K562 (cell line): Measurements from ENCODE around the gene FBXW7. TPM values are rescaled to one million over a fixed set of nuclear protein-coding genes. Genes with fewer than 3 reads are reported as not detected.
A peak's percentile ranks its signal among the peaks of the same experiment; 100 is the strongest.

Source experiments
- ATF7 ChIP-seq: fragments of 450-650 bp; IDR thresholded peaks from 2 replicates; pipeline ENCODE4 v1.7.1; 2014; ENCODE audit warnings: mild to moderate bottlenecking, moderate library complexity
- BRCA1 ChIP-seq, 2 experiments: fragments of 450-650 bp in 1 of 2; sonication (generic) in 1 of 2; formaldehyde crosslinking in 1 of 2; IDR thresholded peaks; 2 replicates each; pipeline versions ENCODE4 v1.5.0 to v1.6.1; 2017 to 2020; ENCODE audit warnings: mild to moderate bottlenecking in 1 of 2, missing genetic modification reagents in 1 of 2
- CHCHD3 ChIP-seq: fragments of 250-450 bp; sonication (Bioruptor Pico); IDR thresholded peaks from 2 replicates; pipeline ENCODE4 v2.1.2; 2022; ENCODE audit warnings: mild to moderate bottlenecking
- EP400 ChIP-seq: fragments of 450-650 bp; IDR thresholded peaks from 2 replicates; pipeline ENCODE4 v1.6.1; 2017; ENCODE audit warnings: antibody characterized with exemption, mild to moderate bottlenecking, moderate library complexity
- ESRRA ChIP-seq: fragments of 450-650 bp; IDR thresholded peaks from 2 replicates; pipeline ENCODE4 v1.6.1; 2014; ENCODE audit warnings: low read depth, mild to moderate bottlenecking, moderate library complexity, borderline replicate concordance
- ILF3 ChIP-seq: fragments of 450-650 bp; IDR thresholded peaks from 2 replicates; pipeline ENCODE4 v1.6.1; 2018; ENCODE audit warnings: antibody characterized with exemption, mild to moderate bottlenecking, moderate library complexity, borderline replicate concordance
- KLF1 ChIP-seq: fragments of 450-650 bp; IDR thresholded peaks from 2 replicates; pipeline ENCODE4 v1.6.1; 2016; ENCODE audit warnings: missing genetic modification characterization, missing compliant biosample characterization
- KLF10 ChIP-seq: fragments of 250-450 bp; sonication (Bioruptor Pico); IDR thresholded peaks from 2 replicates; pipeline ENCODE4 v1.6.1; 2021; ENCODE audit warnings: matching md5 sums
- LARP7 ChIP-seq: fragments of 450-650 bp; IDR thresholded peaks from 2 replicates; pipeline ENCODE4 v1.6.1; 2016
- NEUROD1 ChIP-seq: fragments of 150-350 bp; IDR thresholded peaks from 2 replicates; pipeline ENCODE4 v1.6.1; 2014; ENCODE audit warnings: borderline replicate concordance, low read length, low read depth; ENCODE audit not compliant: partially characterized antibody
- NFRKB ChIP-seq: fragments of 450-650 bp; IDR thresholded peaks from 2 replicates; pipeline ENCODE4 v1.6.1; 2016; ENCODE audit warnings: low read depth
- POLR2H ChIP-seq: IDR thresholded peaks from 2 replicates; pipeline ENCODE4 v1.6.1; 2016; ENCODE audit warnings: missing genetic modification characterization, low read depth, mild to moderate bottlenecking, control low read depth, missing compliant biosample characterization, moderate library complexity
- POU5F1 ChIP-seq: fragments of 150-350 bp; IDR thresholded peaks from 2 replicates; pipeline ENCODE4 v1.6.1; 2014; ENCODE audit warnings: borderline replicate concordance, low read length, low read depth, mild to moderate bottlenecking; ENCODE audit not compliant: partially characterized antibody
- RB1 ChIP-seq: fragments of 450-650 bp; IDR thresholded peaks from 2 replicates; pipeline ENCODE4 v1.6.1; 2017; ENCODE audit warnings: low read depth, mild to moderate bottlenecking
- RBFOX2 ChIP-seq: fragments of 200-400 bp; formaldehyde crosslinking; IDR thresholded peaks from 2 replicates; pipeline ENCODE4 v1.6.1; 2017; ENCODE audit warnings: low read depth, mild to moderate bottlenecking, low read length, moderate library complexity
- SAFB2 ChIP-seq: fragments of 200-400 bp; formaldehyde crosslinking; IDR thresholded peaks from 2 replicates; pipeline ENCODE4 v1.6.1; 2018; ENCODE audit warnings: borderline replicate concordance, low read length, low read depth, moderate library complexity; ENCODE audit not compliant: severe bottlenecking
- SMARCC2 ChIP-seq: fragments of 450-650 bp; IDR thresholded peaks from 2 replicates; pipeline ENCODE4 v1.6.1; 2017; ENCODE audit warnings: antibody characterized with exemption, moderate library complexity, mild to moderate bottlenecking, low read depth
- STAT5B ChIP-seq: fragments of 250-450 bp; sonication (Bioruptor Pico); IDR thresholded peaks from 2 replicates; pipeline ENCODE4 v1.8.0; 2021; ENCODE audit warnings: mild to moderate bottlenecking, inconsistent platforms
- SUPT5H ChIP-seq: fragments of 450-650 bp; IDR thresholded peaks from 2 replicates; pipeline ENCODE4 v1.6.1; 2016
- XRCC4 ChIP-seq: IDR thresholded peaks from one replicate; pipeline ENCODE4 v1.6.1; 2011; ENCODE audit not compliant: insufficient read depth, insufficient read length; ENCODE audit errors: extremely low read depth
- ZNF197 ChIP-seq: fragments of 200-800 bp; sonication (Bioruptor generic); IDR thresholded peaks from 2 replicates; pipeline ENCODE4 v1.6.1; 2016; ENCODE audit warnings: low read depth, missing genetic modification characterization, missing compliant biosample characterization
- ZNF282 ChIP-seq: sonication (generic); formaldehyde crosslinking; IDR thresholded peaks from 2 replicates; pipeline ENCODE4 v1.8.1; 2023; ENCODE audit warnings: missing genetic modification reagents
- ZNF785 ChIP-seq: fragments of 250-450 bp; sonication (Bioruptor Pico); IDR thresholded peaks from 2 replicates; pipeline ENCODE4 v1.4.0; 2020; ENCODE audit warnings: mild to moderate bottlenecking
- polyA plus RNA-seq, 8 experiments: library from polyadenylated mRNA; depleted of rRNA in 4 of 8; stranded (reverse) in 5 of 8; unstranded in 3 of 8; fragments of >200 nt; fragmentation: Nextera tagmentation in 2 of 8; fragmentation: Illumina TruSeq in 1 of 8; extraction: Ambion mirVana in 2 of 8; extraction: Trizol in 1 of 8; gene quantifications; 2 replicates each; pipeline versions ENCODE4 v1.2.1 to v1.2.3, GENCODE V29; 2011 to 2014; ENCODE audit warnings: inconsistent platforms in 1 of 8, missing spikeins in 1 of 8
- total RNA-seq, 7 experiments: library from RNA; depleted of rRNA in 6 of 7; stranded (reverse); fragments of >200 nt in 6 of 7; fragmentation: Illumina TruSeq in 2 of 7; extraction: Trizol in 2 of 7; gene quantifications; 2 replicates each; pipeline versions ENCODE4 v1.2.1 to v1.2.3, GENCODE V29; 2011 to 2021; ENCODE audit warnings: low replicate concordance in 1 of 7
- TF ChIP-seq, protein P1 (sequence below): sonication (generic); formaldehyde crosslinking; IDR thresholded peaks from 2 replicates; pipeline ENCODE4 v1.8.1; 2023; ENCODE audit warnings: mild to moderate bottlenecking, missing genetic modification reagents, moderate library complexity
- TF ChIP-seq, protein P2 (sequence below): fragments of 450-650 bp; IDR thresholded peaks from 2 replicates; pipeline ENCODE4 v1.6.1; 2016; ENCODE audit warnings: antibody characterized with exemption
- TF ChIP-seq, protein P3 (sequence below): fragments of 250-450 bp; sonication (Bioruptor Pico); IDR thresholded peaks from 2 replicates; pipeline ENCODE4 v1.8.0; 2021; ENCODE audit warnings: mild to moderate bottlenecking, moderate library complexity
- TF ChIP-seq, protein P4 (sequence below): sonication (generic); formaldehyde crosslinking; IDR thresholded peaks from 2 replicates; pipeline ENCODE4 v1.8.0; 2022; ENCODE audit warnings: mild to moderate bottlenecking, missing genetic modification reagents

The FBXW7 gene
- total and polyA plus RNA-seq, 9 of the 15 experiments (the other 6 are each of a cell fraction or from before 2014, with no cell fraction given) = 6.8 to 44.2 (median 16.4) TPM

DNA sequence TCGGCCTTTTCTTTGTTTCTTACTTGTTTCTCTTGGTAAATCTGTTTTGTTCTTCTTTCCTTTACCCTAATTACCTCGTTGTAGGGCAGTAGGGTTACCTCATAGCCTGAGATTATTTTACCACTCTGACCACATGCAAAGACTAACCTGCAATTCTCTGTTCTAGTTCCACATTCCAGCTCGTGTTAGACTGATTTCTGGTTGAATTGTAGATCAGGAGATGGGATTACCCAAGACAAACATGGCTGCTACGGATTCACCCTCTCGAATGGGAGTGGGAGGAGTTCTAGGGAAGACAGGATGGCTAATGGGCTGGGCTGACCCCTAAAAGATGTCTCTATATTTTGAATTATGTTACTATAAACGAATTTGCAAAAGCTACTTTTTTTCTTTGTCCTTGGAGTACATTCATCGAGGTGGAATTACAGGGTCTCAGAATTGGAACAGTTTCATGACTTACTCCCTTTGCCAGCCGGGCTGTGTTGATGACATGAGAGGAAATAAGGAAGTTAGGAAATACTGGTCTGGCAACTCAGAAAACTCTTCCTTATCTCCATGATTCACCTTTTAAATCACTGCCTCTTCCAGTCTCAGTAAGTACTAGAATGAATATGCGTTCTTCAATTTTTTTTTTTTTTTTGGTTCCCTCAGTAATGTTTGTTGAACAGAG is 36.7 kb upstream of the FBXW7 start (continued):
- no peak for TF ChIP-seq ZNF282 (CRISPR knock-in tag)
- TF ChIP-seq BRCA1 (IDR thresholded peaks at IDR 0.05) = no peak
- no peak for TF ChIP-seq BRCA1 (CRISPR knock-in tag; IDR thresholded peaks at IDR 0.05)
- no peak for TF ChIP-seq ZNF785 (CRISPR knock-in tag)
- TF ChIP-seq SMARCC2 = peak; percentile 60; the same call in 1 of the 2 replicates
- no peak for TF ChIP-seq RB1
- no peak for TF ChIP-seq RBFOX2
- no peak for TF ChIP-seq STAT5B (CRISPR knock-in tag)
- no peak for TF ChIP-seq NEUROD1
- no peak; the same call in 1 of the 2 replicates for TF ChIP-seq EP400
- TF ChIP-seq LARP7 = no peak
- TF ChIP-seq SAFB2 = no peak
- no peak for TF ChIP-seq POU5F1
- no peak for TF ChIP-seq KLF1
- TF ChIP-seq, protein P1, sequence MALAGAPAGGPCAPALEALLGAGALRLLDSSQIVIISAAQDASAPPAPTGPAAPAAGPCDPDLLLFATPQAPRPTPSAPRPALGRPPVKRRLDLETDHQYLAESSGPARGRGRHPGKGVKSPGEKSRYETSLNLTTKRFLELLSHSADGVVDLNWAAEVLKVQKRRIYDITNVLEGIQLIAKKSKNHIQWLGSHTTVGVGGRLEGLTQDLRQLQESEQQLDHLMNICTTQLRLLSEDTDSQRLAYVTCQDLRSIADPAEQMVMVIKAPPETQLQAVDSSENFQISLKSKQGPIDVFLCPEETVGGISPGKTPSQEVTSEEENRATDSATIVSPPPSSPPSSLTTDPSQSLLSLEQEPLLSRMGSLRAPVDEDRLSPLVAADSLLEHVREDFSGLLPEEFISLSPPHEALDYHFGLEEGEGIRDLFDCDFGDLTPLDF = no peak
- no peak for TF ChIP-seq XRCC4
- TF ChIP-seq, protein P2, sequence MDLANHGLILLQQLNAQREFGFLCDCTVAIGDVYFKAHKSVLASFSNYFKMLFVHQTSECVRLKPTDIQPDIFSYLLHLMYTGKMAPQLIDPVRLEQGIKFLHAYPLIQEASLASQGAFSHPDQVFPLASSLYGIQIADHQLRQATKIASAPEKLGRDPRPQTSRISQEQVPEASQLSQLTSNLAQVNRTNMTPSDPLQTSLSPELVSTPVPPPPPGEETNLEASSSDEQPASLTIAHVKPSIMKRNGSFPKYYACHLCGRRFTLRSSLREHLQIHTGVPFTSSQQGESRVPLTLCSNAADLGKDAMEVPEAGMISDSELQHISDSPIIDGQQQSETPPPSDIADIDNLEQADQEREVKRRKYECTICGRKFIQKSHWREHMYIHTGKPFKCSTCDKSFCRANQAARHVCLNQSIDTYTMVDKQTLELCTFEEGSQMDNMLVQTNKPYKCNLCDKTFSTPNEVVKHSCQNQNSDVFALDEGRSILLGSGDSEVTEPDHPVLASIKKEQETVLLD = no peak
- no peak for TF ChIP-seq KLF10 (CRISPR knock-in tag)
- no peak for TF ChIP-seq ESRRA
- no peak for TF ChIP-seq CHCHD3 (CRISPR knock-in tag)
- TF ChIP-seq, protein P3, sequence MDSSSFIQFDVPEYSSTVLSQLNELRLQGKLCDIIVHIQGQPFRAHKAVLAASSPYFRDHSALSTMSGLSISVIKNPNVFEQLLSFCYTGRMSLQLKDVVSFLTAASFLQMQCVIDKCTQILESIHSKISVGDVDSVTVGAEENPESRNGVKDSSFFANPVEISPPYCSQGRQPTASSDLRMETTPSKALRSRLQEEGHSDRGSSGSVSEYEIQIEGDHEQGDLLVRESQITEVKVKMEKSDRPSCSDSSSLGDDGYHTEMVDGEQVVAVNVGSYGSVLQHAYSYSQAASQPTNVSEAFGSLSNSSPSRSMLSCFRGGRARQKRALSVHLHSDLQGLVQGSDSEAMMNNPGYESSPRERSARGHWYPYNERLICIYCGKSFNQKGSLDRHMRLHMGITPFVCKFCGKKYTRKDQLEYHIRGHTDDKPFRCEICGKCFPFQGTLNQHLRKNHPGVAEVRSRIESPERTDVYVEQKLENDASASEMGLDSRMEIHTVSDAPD = no peak
- TF ChIP-seq POLR2H (tag) = no peak
- no peak for TF ChIP-seq ZNF197 (CRISPR knock-in tag)
- no peak for TF ChIP-seq NFRKB
- TF ChIP-seq ILF3 = no peak
- TF ChIP-seq, protein P4, sequence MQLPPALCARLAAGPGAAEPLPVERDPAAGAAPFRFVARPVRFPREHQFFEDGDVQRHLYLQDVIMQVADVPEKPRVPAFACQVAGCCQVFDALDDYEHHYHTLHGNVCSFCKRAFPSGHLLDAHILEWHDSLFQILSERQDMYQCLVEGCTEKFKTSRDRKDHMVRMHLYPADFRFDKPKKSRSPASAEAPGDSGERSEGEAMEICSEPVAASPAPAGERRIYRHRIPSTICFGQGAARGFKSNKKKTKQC (CRISPR knock-in tag) = no peak
- TF ChIP-seq SUPT5H = no peak
- peak; percentile 61 for TF ChIP-seq ATF7
